ENCODE data around the gene CES2.

DNA sequence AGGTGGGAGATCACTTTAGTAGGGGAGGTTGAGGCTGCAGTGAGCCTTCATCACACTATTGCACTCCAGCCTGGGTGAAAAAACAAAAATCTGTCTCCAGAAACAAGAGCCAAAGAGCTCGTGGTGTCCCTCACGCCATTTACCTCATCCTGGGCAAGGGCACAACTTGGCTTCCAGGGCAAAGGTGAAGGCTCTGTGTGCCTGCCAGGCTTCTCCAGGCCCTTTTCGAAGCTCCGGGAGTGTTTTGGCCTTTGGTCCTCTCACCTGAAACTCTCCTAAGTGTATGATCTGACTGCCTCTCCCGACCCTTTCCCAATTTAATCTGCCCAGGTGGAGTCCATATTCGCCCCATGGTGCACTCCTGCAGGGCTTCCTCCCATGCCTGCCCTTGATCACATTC is 14.2 kb downstream of the CES2 start:
- TF ChIP-seq CTCF (IDR thresholded peaks at IDR 0.05), result no peak
- TF ChIP-seq POLR2A (IDR thresholded peaks at IDR 0.05), result no peak

Data from ovary (tissue), 3 donors.